ENCODE measurements around the gene DSCAM. TPM values are rescaled to one million over a fixed set of nuclear protein-coding genes. Genes with fewer than 3 reads are reported as not detected.

DSCAM gene
- total RNA-seq, 1 donor from 2014 or later, result not detected

- intact Hi-C loops (cut with DNase I), result no loop called here
- H3K9me3 ChIP-seq, result no peaks in the 10 kb centered on the region
- H3K4me1 ChIP-seq, result no peaks in the 10 kb centered on the region
- H3K36me3 ChIP-seq, result no peaks in the 10 kb centered on the region
- H3K27me3 ChIP-seq, result no peaks in the 10 kb centered on the region
- TF ChIP-seq POLR2A (IDR thresholded peaks at IDR 0.05) (no peak), CTCF (IDR thresholded peaks at IDR 0.05) (no peak), POLR2AphosphoS5 (IDR thresholded peaks at IDR 0.05; ENCODE audit: insufficient read depth in 1 of 2, low read depth in 1 of 2) (no peak)
- no peak overlapping the region for H3K27ac ChIP-seq
- DNase-seq (ENCODE audit: extremely low spot score in 2 of 2), result no peak
- H3K4me3 ChIP-seq, result no peak overlapping the region
Measured at GRCh38 chr21:40640266-40640789, 206.6 kb downstream of the DSCAM start.

- Histone ChIP-seq H3K36me3 (no peaks in the 10 kb centered on the region), H3K4me3 (no peak overlapping the region), H3K27me3 (no peaks in the 10 kb centered on the region), H3K27ac (no peak overlapping the region), H3K4me1 (no peaks in the 10 kb centered on the region), H3K9me3 (no peaks in the 10 kb centered on the region)
- no peak for DNase-seq (ENCODE audit: extremely low spot score in 2 of 2)
- TF ChIP-seq POLR2A (IDR thresholded peaks at IDR 0.05), result no peak
- TF ChIP-seq CTCF (IDR thresholded peaks at IDR 0.05), result no peak
- TF ChIP-seq POLR2AphosphoS5 (IDR thresholded peaks at IDR 0.05; ENCODE audit: insufficient read depth in 1 of 2, low read depth in 1 of 2), result no peak
- intact Hi-C loops (cut with DNase I), result no loop called here
Measured at GRCh38 chr21:40639616-40640194, 207.3 kb downstream of the DSCAM start.

GRCh38 chr21:40638466-40639251 lies 208.3 kb downstream of the DSCAM start:
- H3K27ac ChIP-seq, result no peak overlapping the region
- H3K4me3 ChIP-seq, result no peak overlapping the region
- H3K9me3 ChIP-seq, result no peaks in the 10 kb centered on the region
- no peaks in the 10 kb centered on the region for H3K27me3 ChIP-seq
- DNase-seq (ENCODE audit: extremely low spot score in 2 of 2), result no peak
- TF ChIP-seq CTCF (IDR thresholded peaks at IDR 0.05), result no peak
- TF ChIP-seq POLR2AphosphoS5 (IDR thresholded peaks at IDR 0.05; ENCODE audit: insufficient read depth in 1 of 2, low read depth in 1 of 2), result no peak
- TF ChIP-seq POLR2A (IDR thresholded peaks at IDR 0.05), result no peak
- intact Hi-C loops (cut with DNase I), result no loop called here
- H3K4me1 ChIP-seq, result no peaks in the 10 kb centered on the region
- no peaks in the 10 kb centered on the region for H3K36me3 ChIP-seq

GRCh38 chr21:40636026-40636425 lies 210.9 kb downstream of the DSCAM start:
- intact Hi-C loops (cut with DNase I), result no loop called here
- Histone ChIP-seq H3K4me3 (no peak overlapping the region), H3K4me1 (no peaks in the 10 kb centered on the region), H3K9me3 (no peaks in the 10 kb centered on the region), H3K27ac (no peak overlapping the region), H3K36me3 (no peaks in the 10 kb centered on the region), H3K27me3 (no peaks in the 10 kb centered on the region)
- no peak for DNase-seq (ENCODE audit: extremely low spot score in 2 of 2)
- TF ChIP-seq CTCF (IDR thresholded peaks at IDR 0.05), result no peak
- no peak for TF ChIP-seq POLR2AphosphoS5 (IDR thresholded peaks at IDR 0.05; ENCODE audit: insufficient read depth in 1 of 2, low read depth in 1 of 2)
- TF ChIP-seq POLR2A (IDR thresholded peaks at IDR 0.05), result no peak

- Histone ChIP-seq H3K27ac (no peak overlapping the region), H3K4me3 (no peak overlapping the region), H3K36me3 (no peaks in the 10 kb centered on the region), H3K4me1 (no peaks in the 10 kb centered on the region), H3K9me3 (no peaks in the 10 kb centered on the region), H3K27me3 (no peaks in the 10 kb centered on the region)
- intact Hi-C loops (cut with DNase I), result no loop called here
- TF ChIP-seq POLR2A (IDR thresholded peaks at IDR 0.05) (no peak), POLR2AphosphoS5 (IDR thresholded peaks at IDR 0.05; ENCODE audit: insufficient read depth in 1 of 2, low read depth in 1 of 2) (no peak), CTCF (IDR thresholded peaks at IDR 0.05) (no peak)
- no peak for DNase-seq (ENCODE audit: extremely low spot score in 2 of 2)
Measured at GRCh38 chr21:40635391-40635790, 211.6 kb downstream of the DSCAM start.

Data from vagina (tissue), 2 donors.